LNCaP clone FGC (cell line): ENCODE results near the gene GPR173.

Source experiments
- DNase-seq: peaks from one replicate; pipeline ENCODE4 v3.0.0-alpha.2; 2011; ENCODE audit warnings: low read depth
- H3K4me3 ChIP-seq: 2 replicates; pipeline ENCODE4 v1.5.1; 2011; ENCODE audit warnings: mild to moderate bottlenecking, low read depth, low read length, control low read depth
- CTCF ChIP-seq: IDR thresholded peaks from 2 replicates; pipeline ENCODE4 v1.5.1; 2012; ENCODE audit warnings: mild to moderate bottlenecking; ENCODE audit not compliant: control insufficient read depth, insufficient read depth; ENCODE audit errors: extremely low read depth

The GPR173 gene

DNA sequence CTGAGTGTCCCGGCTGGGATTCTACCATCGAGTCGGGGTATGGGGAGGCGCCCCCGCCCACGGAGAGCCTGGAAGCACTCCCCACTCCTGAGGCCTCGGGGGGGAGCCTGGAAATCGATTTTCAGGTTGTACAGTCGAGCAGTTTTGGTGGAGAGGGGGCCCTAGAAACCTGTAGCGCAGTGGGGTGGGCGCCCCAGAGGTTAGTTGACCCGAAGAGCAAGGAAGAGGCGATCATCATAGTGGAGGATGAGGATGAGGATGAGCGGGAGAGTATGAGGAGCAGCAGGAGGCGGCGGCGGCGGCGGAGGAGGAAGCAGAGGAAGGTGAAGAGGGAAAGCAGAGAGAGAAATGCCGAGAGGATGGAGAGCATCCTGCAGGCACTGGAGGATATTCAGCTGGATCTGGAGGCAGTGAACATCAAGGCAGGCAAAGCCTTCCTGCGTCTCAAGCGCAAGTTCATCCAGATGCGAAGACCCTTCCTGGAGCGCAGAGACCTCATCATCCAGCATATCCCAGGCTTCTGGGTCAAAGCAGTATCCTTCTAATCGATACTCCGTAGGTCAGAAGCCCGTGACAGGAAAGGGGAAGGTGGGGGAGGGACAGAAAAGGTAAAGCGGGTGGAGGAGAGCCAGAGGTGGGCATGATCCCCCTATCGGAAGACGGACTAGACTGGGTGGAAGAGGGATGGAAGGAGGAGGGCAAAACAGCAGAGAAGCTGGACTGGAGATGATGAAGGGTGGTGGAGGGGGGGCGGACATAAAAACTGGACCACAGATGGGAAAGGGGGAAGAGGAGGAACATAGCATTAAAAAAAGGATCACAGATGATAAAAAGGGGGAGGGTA is 34.4 kb downstream of the GPR173 start:
- DNase-seq = no peak
- peak overlapping the region; percentile 79 for H3K4me3 ChIP-seq
- TF ChIP-seq CTCF = no peak

GRCh38 chrX:53084043-53084570 is 35.5 kb downstream of the GPR173 start:
- no peak for TF ChIP-seq CTCF
- no peak for DNase-seq
- no peak overlapping the region for H3K4me3 ChIP-seq

DNA sequence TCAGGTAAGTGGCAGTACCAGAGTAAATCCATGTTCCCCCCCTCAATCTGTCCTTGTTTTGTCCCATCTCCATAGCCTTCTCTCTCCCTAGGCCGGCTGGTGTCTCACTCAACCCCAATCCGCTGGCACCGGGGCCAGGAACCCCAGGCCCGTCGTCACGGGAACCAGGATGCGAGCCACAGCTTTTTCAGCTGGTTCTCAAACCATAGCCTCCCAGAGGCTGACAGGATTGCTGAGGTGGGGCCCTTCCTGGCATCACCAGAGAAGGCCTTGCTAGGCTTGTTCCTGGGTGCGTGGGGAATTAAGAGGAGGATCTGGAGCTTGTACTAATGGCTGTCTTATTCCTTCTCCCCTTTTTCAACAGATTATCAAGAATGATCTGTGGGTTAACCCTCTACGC is 36.3 kb downstream of the GPR173 start:
- DNase-seq = no peak
- no peak for TF ChIP-seq CTCF
- no peak overlapping the region for H3K4me3 ChIP-seq

GRCh38 chrX:53085661-53086229 is 37.2 kb downstream of the GPR173 start:
- DNase-seq = no peak
- no peak for TF ChIP-seq CTCF
- no peak overlapping the region for H3K4me3 ChIP-seq

- no peak for TF ChIP-seq CTCF
- no peak for DNase-seq
- no peak overlapping the region for H3K4me3 ChIP-seq
Observed at GRCh38 chrX:53086464-53086863, 37.9 kb downstream of the GPR173 start.

DNA sequence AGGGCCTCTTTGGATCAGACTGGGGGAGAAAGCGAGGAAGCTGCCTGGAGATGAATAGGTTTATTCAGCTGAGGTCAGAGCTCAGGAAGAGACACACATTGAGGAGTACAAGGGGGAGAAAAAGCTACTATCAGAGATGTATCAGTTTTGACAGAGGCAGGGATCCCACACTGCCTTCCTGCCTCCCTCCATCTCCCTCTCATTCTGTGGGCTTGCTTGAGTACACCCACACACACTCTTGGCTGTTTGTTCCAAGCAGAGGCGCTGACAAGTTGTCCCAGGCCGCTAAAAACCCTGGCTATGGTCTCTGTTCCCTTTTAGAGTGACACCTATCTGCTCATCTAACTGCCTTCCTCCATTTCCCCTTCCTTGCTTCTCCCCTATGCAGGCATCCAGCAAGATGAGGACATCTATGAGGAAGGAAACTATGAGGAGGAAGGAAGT is 38.8 kb downstream of the GPR173 start:
- no peak for DNase-seq
- TF ChIP-seq CTCF = no peak
- no peak overlapping the region for H3K4me3 ChIP-seq
